ENCODE results near the gene PLEK2.
"Not testable (repeated sequence)": the region's sequence is repeated elsewhere in the genome, so short reads cannot be mapped to it uniquely, and the experiment has no call there.

Gene PLEK2

GRCh38 chr14:67345583-67345982 is 66.4 kb downstream of the PLEK2 start:
- H3K4me3 Mint-ChIP-seq, result no peak overlapping the region
- H3K36me3 Mint-ChIP-seq, result peaks cover 25 to 38% of the 10 kb centered on the region in 2 donors
- no peaks in the 10 kb centered on the region for H3K9me3 Mint-ChIP-seq
- no peaks in the 10 kb centered on the region for H3K4me1 Mint-ChIP-seq
- H3K27me3 Mint-ChIP-seq, result no peaks in the 10 kb centered on the region
- H3K27ac Mint-ChIP-seq, result no peak overlapping the region
- DNase-seq (no peak), ATAC-seq (replicated peaks) (no peak)

- Mint-ChIP-seq H3K27me3 (no peaks in the 10 kb centered on the region), H3K36me3 (peaks cover 21 to 35% of the 10 kb centered on the region in 2 donors), H3K27ac (no peak overlapping the region), H3K4me1 (no peaks in the 10 kb centered on the region), H3K4me3 (no peak overlapping the region), H3K9me3 (no peaks in the 10 kb centered on the region)
- no peak for DNase-seq
- ATAC-seq (replicated peaks), result no peak
Measured at GRCh38 chr14:67343601-67344230, 68.2 kb downstream of the PLEK2 start.

GRCh38 chr14:67341231-67341630 is 70.7 kb downstream of the PLEK2 start:
- DNase-seq; H3K27ac Mint-ChIP-seq; H3K27me3 Mint-ChIP-seq; ATAC-seq (replicated peaks); H3K9me3 Mint-ChIP-seq; H3K4me1 Mint-ChIP-seq; H3K4me3 Mint-ChIP-seq: not testable (repeated sequence)
- peaks cover 23 to 32% of the 10 kb centered on the region in 2 donors for H3K36me3 Mint-ChIP-seq

All from stimulated activated naive B cell treated with anti-CD40 and anti-IgM and Interleukin-4, amounts not matched to agents 10 μg/mL and 1 μg/mL and 100 μg/mL, for 72 hours (primary cell).